Fibroblast of peridontal ligament (primary cell): Measurements from ENCODE around the gene RABL3.
A peak's percentile ranks its signal among the peaks of the same experiment; 100 is the strongest.
"Not testable (repeated sequence)": the region's sequence is repeated elsewhere in the genome, so short reads cannot be mapped to it uniquely, and the experiment has no call there.

ENCODE experiments used
- DNase-seq: peaks from one replicate; pipeline ENCODE4 v3.0.0-alpha.2; 2010; ENCODE audit errors: extremely low read depth

Gene RABL3

GRCh38 chr3:120683671-120684301 is 58.5 kb downstream of the RABL3 start:
- no peak for DNase-seq

- DNase-seq = no peak
Measured at GRCh38 chr3:120683213-120683612, 59.1 kb downstream of the RABL3 start.

- no peak for DNase-seq
Measured at GRCh38 chr3:120682095-120682681, 60.1 kb downstream of the RABL3 start, which contains the start of gene HGD. HGD (minus strand) TSS chr3:120682239; CDS start chr3:120682111, 128 bp downstream.

DNA sequence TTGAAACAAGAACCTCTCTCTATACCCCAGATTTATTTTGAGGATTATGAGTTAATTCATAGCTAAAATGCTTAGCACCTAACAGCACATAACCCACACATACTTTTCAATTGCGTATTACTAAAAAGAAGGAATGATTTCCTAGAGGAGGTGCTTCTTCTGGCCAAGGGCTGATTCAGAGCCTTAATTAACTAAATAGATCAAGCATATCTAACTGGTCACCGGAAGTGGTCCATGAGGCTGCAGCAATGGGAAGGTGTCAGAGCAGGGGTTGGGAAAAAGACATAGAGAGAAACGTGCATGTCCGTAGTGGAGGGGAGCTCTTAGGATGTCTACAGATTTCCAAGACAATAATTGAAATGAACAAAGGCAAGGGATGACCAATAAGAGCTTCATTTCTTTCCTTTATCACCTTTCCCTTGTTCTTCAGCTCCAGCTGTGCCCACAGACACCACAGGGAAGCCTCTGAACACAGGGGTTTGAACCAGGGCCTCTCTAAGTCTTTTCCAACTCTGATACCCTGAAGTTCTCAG is 60.7 kb downstream of the RABL3 start:
- DNase-seq = no peak

- DNase-seq = no peak
Measured at GRCh38 chr3:120681018-120681417, 61.3 kb downstream of the RABL3 start.

DNA sequence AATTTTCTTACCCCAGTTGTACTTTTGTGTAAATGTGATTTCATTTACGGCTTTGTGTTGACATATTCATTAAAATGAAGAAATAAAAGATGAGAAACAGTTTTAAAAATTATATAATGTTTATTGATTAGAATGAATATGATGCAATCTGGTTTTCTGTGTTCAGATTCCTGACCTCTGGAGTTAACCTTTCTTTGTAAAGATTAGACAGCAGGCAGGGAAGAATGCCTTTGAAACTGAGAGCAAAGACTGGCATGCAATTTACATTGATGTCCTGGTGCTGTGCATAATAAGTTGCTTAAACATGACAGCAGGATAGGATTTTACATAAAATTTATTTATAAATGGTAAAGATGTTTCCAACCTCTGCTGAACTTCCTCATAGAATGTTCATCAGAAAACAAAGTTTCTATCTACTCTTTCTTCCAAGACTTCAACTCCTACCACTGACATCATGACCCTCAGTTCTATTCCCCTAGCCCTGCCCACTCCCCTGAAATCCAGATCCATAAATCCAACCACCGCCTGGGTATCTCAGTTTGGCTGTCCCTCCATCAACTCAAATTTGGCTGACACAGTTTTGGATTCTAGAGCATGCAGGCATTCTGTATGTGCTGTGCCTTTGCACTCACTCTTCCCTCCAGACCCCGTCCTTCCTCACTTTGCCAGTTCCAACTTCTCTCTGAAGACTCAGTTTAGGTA is 62.0 kb downstream of the RABL3 start:
- DNase-seq = no peak

DNA sequence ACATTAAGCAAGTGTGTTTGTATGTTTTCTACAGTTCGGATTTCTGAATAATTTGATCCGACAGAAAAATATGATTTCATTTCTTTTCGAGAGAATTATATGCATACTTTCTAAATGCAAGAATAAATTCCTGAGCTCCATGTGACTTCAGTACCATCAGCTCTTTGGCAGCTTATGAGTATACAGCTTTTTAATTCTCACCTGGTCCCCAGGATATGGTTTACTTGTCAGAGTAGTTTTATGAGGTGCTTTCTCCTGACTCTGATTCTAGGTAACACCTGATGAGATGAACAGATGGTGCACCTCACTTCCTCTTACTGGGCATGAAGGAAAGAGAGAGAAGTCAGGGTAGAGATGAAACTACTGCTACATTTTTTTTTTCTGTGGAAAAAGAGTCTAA is 63.3 kb downstream of the RABL3 start:
- DNase-seq = no peak

- peak; percentile 82 for DNase-seq
Measured at GRCh38 chr3:120678331-120678947, 63.9 kb downstream of the RABL3 start.

- not testable (repeated sequence) for DNase-seq
Measured at GRCh38 chr3:120677193-120677592, 65.1 kb downstream of the RABL3 start.

DNA sequence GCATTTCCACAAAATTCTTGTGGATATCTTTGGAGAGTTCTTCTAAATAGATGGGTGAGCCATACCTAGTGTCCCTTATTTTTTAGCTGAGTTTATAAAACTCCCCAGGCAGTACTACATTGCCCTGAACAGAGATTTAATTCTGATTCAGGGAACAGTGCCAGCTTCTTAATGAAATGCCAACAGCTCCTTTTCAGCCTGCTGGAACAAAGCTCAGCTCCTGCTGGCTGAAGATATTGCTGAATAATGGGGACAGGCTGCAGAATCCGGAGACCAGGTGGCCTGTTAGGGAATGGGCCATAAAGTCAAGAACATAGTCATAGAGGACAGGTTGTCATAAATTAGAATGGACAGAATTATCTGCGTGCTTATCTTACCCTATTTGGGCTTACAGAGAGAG is 69.2 kb downstream of the RABL3 start:
- DNase-seq = no peak

DNA sequence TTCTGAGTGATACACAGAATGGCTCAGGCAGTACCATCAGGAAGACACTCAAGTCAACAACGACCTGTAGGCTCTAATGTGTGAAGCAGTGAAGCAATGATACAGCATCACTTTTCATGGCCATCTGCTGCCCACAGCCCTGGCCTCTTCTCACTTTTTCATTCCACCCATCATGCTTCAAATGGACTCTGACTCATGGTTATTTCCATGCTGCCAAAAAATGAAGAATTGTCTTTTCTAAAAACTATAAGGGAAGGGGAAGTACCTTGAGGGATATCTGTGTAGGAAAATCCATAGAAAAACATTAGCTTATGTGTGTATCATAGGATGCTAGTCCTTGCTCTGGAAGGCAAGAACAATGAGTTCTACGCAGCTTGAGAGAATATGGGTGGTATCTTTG is 71.7 kb downstream of the RABL3 start:
- no peak for DNase-seq

- DNase-seq = no peak
Measured at GRCh38 chr3:120664926-120665325, 77.4 kb downstream of the RABL3 start.

GRCh38 chr3:120661945-120662344 is 80.4 kb downstream of the RABL3 start:
- no peak for DNase-seq

GRCh38 chr3:120661106-120661905 is 81.0 kb downstream of the RABL3 start:
- peak; percentile 40 for DNase-seq

DNA sequence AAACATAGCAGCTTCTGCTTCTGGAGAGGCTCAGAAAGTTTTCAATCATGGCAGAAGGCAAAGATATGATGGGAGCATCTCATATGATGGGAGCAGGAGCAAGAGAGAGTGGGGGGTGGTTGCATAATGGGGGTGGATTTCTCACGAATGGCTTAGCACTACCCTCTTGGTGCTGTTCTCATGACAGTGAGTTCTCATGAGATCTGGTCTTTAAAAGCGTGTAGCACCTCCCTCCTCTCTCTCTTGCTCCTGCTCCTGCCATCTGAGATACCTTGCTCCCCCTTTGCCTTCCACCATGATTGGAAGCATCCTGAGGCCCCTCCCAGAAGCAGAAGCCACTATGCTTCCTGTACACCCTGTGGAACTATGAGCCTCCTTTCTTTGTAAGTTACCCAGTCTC is 82.5 kb downstream of the RABL3 start:
- no peak for DNase-seq

- DNase-seq = no peak
Measured at GRCh38 chr3:120659285-120659684, 83.0 kb downstream of the RABL3 start.

- DNase-seq = no peak
Measured at GRCh38 chr3:120652896-120653545, 89.3 kb downstream of the RABL3 start.

- DNase-seq = no peak
Measured at GRCh38 chr3:120652281-120652680, 90.0 kb downstream of the RABL3 start.

GRCh38 chr3:120650311-120650710 is 92.0 kb downstream of the RABL3 start:
- no peak for DNase-seq

- no peak for DNase-seq
Measured at GRCh38 chr3:120649830-120650233, 92.5 kb downstream of the RABL3 start.

DNA sequence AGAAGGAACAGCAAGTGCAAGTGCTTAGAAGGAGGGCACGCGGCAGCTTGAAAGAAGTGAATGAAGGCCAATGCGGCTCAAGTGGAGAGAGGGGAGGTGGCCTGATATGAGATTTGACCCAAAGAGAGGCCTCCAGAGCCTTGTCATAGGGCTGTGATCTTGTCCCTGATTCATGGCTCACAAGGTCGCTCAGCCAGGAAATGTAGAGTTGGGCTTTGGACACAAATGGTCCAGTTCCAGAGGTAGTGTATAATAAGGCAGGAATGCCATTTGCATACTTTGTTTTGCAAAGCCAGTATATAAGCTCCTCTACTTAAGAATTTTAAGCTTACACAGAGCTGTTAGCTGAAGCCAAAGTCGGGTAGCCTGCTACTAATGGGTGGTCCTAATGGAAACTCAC is 94.0 kb downstream of the RABL3 start:
- DNase-seq = no peak
